Hepatocyte (in vitro differentiated cells): ENCODE measurements around the gene PPP2R3A. TPM values are rescaled to one million over a fixed set of nuclear protein-coding genes. Genes with fewer than 3 reads are reported as not detected.

Experiments used
- DNase-seq: peaks from one replicate; pipeline ENCODE4 v3.0.0-alpha.2; 2016; ENCODE audit warnings: low spot score
- H2AFZ ChIP-seq: fragments of 200-600 bp; sonication (generic); 2 replicates; pipeline ENCODE4 v1.6.0; 2016; ENCODE audit warnings: antibody characterized with exemption, mild to moderate bottlenecking
- H3K27ac ChIP-seq: fragments of 200-600 bp; sonication (generic); 2 replicates; pipeline ENCODE4 v1.5.1; 2016; ENCODE audit warnings: mild to moderate bottlenecking
- H3K27me3 ChIP-seq: fragments of 200-600 bp; sonication (generic); 2 replicates; pipeline ENCODE4 v1.6.1; 2016
- H3K36me3 ChIP-seq: fragments of 200-600 bp; sonication (generic); replicated peaks from 2 replicates; pipeline ENCODE4 v1.5.1; 2016; ENCODE audit warnings: low read depth; ENCODE audit not compliant: insufficient read depth
- H3K4me1 ChIP-seq: fragments of 200-600 bp; sonication (generic); 2 replicates; pipeline ENCODE4 v1.5.1; 2016; ENCODE audit warnings: mild to moderate bottlenecking, moderate library complexity; ENCODE audit not compliant: insufficient read depth
- H3K4me2 ChIP-seq: fragments of 200-600 bp; sonication (generic); 2 replicates; pipeline ENCODE4 v1.6.0; 2016
- H3K4me3 ChIP-seq: fragments of 200-600 bp; sonication (generic); 2 replicates; pipeline ENCODE4 v1.5.1; 2016; ENCODE audit warnings: mild to moderate bottlenecking
- H3K79me2 ChIP-seq: fragments of 200-600 bp; sonication (generic); 2 replicates; pipeline ENCODE4 v1.6.0; 2017; ENCODE audit warnings: mild to moderate bottlenecking
- H3K9me2 ChIP-seq: fragments of 200-600 bp; sonication (generic); replicated peaks from 2 replicates; pipeline ENCODE4 v1.6.0; 2017; ENCODE audit warnings: mild to moderate bottlenecking; ENCODE audit not compliant: insufficient read depth
- H3K9me3 ChIP-seq: fragments of 200-600 bp; sonication (generic); 2 replicates; pipeline ENCODE4 v1.5.1; 2016; ENCODE audit warnings: low read depth, mild to moderate bottlenecking
- H4K20me1 ChIP-seq: fragments of 200-600 bp; sonication (generic); 2 replicates; pipeline ENCODE4 v1.6.0; 2016; ENCODE audit warnings: mild to moderate bottlenecking; ENCODE audit not compliant: insufficient read depth, poor library complexity, severe bottlenecking
- CTCF ChIP-seq: fragments of 200-600 bp; sonication (generic); IDR thresholded peaks from 2 replicates; pipeline ENCODE4 v1.5.1; 2016; ENCODE audit warnings: antibody characterized with exemption, mild to moderate bottlenecking; ENCODE audit not compliant: poor library complexity
- EZH2 ChIP-seq: fragments of 200-600 bp; sonication (generic); IDR thresholded peaks from 2 replicates; pipeline ENCODE4 v1.6.1; 2016; ENCODE audit warnings: antibody characterized with exemption, mild to moderate bottlenecking, borderline replicate concordance
- EZH2phosphoT487 ChIP-seq: fragments of 200-600 bp; sonication (generic); IDR thresholded peaks from one replicate; pipeline ENCODE4 v1.6.1; 2018; ENCODE audit warnings: antibody characterized with exemption, mild to moderate bottlenecking, low read depth, moderate library complexity; ENCODE audit not compliant: unreplicated experiment, severe bottlenecking
- WGBS: methylation state at CpG from one replicate; pipeline ENCODE4 v1.1.6; 2016; ENCODE audit warnings: low lambda C conversion rate; ENCODE audit errors: missing lambda C conversion rate; 5-methylcytosine and 5-hydroxymethylcytosine counted together
- polyA plus RNA-seq: library from polyadenylated mRNA; unstranded; fragments of >200 nt; fragmentation: Nextera tagmentation; extraction: Ambion mirVana; gene quantifications from 2 replicates; pipeline ENCODE4 v1.2.1, GENCODE V29; 2016
- total RNA-seq: library from RNA; depleted of rRNA; stranded (reverse); fragments of >200 nt; gene quantifications from 2 replicates; pipeline ENCODE4 v1.2.3, GENCODE V29; 2014

The PPP2R3A gene
- total and polyA plus RNA-seq, 2 experiments from 2014 or later, result 6.7 to 20.2 TPM

- no peak for DNase-seq
- H3K79me2 ChIP-seq, result peaks cover 97% of the 10 kb centered on the region
- no peaks in the 10 kb centered on the region for H3K36me3 ChIP-seq
- H3K27ac ChIP-seq, result peak overlapping the region; percentile 60
- no peaks in the 10 kb centered on the region for H3K27me3 ChIP-seq
- no peaks in the 10 kb centered on the region for H3K9me2 ChIP-seq
- no peak overlapping the region for H3K4me3 ChIP-seq
- no peak overlapping the region for H3K4me2 ChIP-seq
- peaks cover 8% of the 10 kb centered on the region for H3K4me1 ChIP-seq
- TF ChIP-seq EZH2phosphoT487 (no peak), CTCF (no peak), EZH2 (no peak)
- H2AFZ ChIP-seq, result no peak overlapping the region
- H4K20me1 ChIP-seq, result peaks cover 7% of the 10 kb centered on the region
- no peaks in the 10 kb centered on the region for H3K9me3 ChIP-seq
These were observed 9.5 kb downstream of the PPP2R3A start for GRCh38 chr3:135975053-135975452.

- Histone ChIP-seq H3K27me3 (no peaks in the 10 kb centered on the region), H3K9me3 (no peaks in the 10 kb centered on the region), H2AFZ (no peak overlapping the region), H3K9me2 (no peaks in the 10 kb centered on the region), H3K4me1 (peaks cover 12% of the 10 kb centered on the region), H3K4me2 (no peak overlapping the region), H3K27ac (no peak overlapping the region), H3K79me2 (peaks cover 97% of the 10 kb centered on the region), H3K4me3 (no peak overlapping the region), H3K36me3 (no peaks in the 10 kb centered on the region), H4K20me1 (peaks cover 7% of the 10 kb centered on the region)
- no peak for TF ChIP-seq EZH2phosphoT487
- TF ChIP-seq EZH2, result no peak
- no peak for TF ChIP-seq CTCF
- no peak for DNase-seq
- 99% methylated on average over 2 of the region's 2 CpGs for WGBS
These were observed 10.0 kb downstream of the PPP2R3A start for GRCh38 chr3:135975536-135975935.

- Histone ChIP-seq H3K9me2 (no peaks in the 10 kb centered on the region), H3K27ac (no peak overlapping the region), H3K4me3 (no peak overlapping the region), H3K36me3 (no peaks in the 10 kb centered on the region), H3K9me3 (no peaks in the 10 kb centered on the region), H2AFZ (no peak overlapping the region), H3K79me2 (peaks cover 87% of the 10 kb centered on the region), H4K20me1 (peaks cover 3% of the 10 kb centered on the region), H3K27me3 (no peaks in the 10 kb centered on the region), H3K4me2 (no peak overlapping the region), H3K4me1 (peaks cover 10% of the 10 kb centered on the region)
- TF ChIP-seq CTCF, result no peak
- no peak for TF ChIP-seq EZH2phosphoT487
- no peak for TF ChIP-seq EZH2
- no peak for DNase-seq
- WGBS, result 74% methylated on average over 2 of the region's 2 CpGs
These were observed 14.8 kb downstream of the PPP2R3A start for GRCh38 chr3:135980343-135980742.
